ENCODE results near the gene PAX2. TPM values are rescaled to one million over a fixed set of nuclear protein-coding genes. Genes with fewer than 3 reads are reported as not detected.

Gene PAX2
- total RNA-seq, 1 donor from 2014 or later = 17.4 TPM

GRCh38 chr10:100812978-100813377, 67.6 kb downstream of the PAX2 start:
- H3K27ac Mint-ChIP-seq (ENCODE audit: unreplicated experiment) = no peak overlapping the region
- no peak for TF ChIP-seq CTCF (IDR thresholded peaks at IDR 0.05; ENCODE audit: unreplicated experiment)
- peaks cover 5% of the 10 kb centered on the region for H3K36me3 Mint-ChIP-seq (ENCODE audit: low read depth, unreplicated experiment)
- peaks cover 2% of the 10 kb centered on the region for H3K27me3 Mint-ChIP-seq (ENCODE audit: unreplicated experiment)
- H3K9me3 Mint-ChIP-seq (ENCODE audit: unreplicated experiment) = no peaks in the 10 kb centered on the region
- H3K4me3 Mint-ChIP-seq (ENCODE audit: unreplicated experiment) = no peak overlapping the region
- no peak for DNase-seq (ENCODE audit: low spot score)
- H3K4me1 Mint-ChIP-seq (ENCODE audit: unreplicated experiment) = peaks cover 46% of the 10 kb centered on the region

- Mint-ChIP-seq H3K27ac (ENCODE audit: unreplicated experiment) (peak overlapping the region; percentile 58), H3K4me1 (ENCODE audit: unreplicated experiment) (peaks cover 46% of the 10 kb centered on the region), H3K36me3 (ENCODE audit: low read depth, unreplicated experiment) (peaks cover 3% of the 10 kb centered on the region), H3K27me3 (ENCODE audit: unreplicated experiment) (no peaks in the 10 kb centered on the region), H3K4me3 (ENCODE audit: unreplicated experiment) (peak overlapping the region; percentile 59), H3K9me3 (ENCODE audit: unreplicated experiment) (no peaks in the 10 kb centered on the region)
- DNase-seq (ENCODE audit: low spot score) = no peak
- no peak for TF ChIP-seq CTCF (IDR thresholded peaks at IDR 0.05; ENCODE audit: unreplicated experiment)
Observed at GRCh38 chr10:100814751-100815474, 69.5 kb downstream of the PAX2 start.

- peaks cover 47% of the 10 kb centered on the region for H3K4me1 Mint-ChIP-seq (ENCODE audit: unreplicated experiment)
- no peaks in the 10 kb centered on the region for H3K27me3 Mint-ChIP-seq (ENCODE audit: unreplicated experiment)
- DNase-seq (ENCODE audit: low spot score) = peak; percentile 42
- H3K36me3 Mint-ChIP-seq (ENCODE audit: low read depth, unreplicated experiment) = no peaks in the 10 kb centered on the region
- no peak for TF ChIP-seq CTCF (IDR thresholded peaks at IDR 0.05; ENCODE audit: unreplicated experiment)
- no peak overlapping the region for H3K27ac Mint-ChIP-seq (ENCODE audit: unreplicated experiment)
- no peaks in the 10 kb centered on the region for H3K9me3 Mint-ChIP-seq (ENCODE audit: unreplicated experiment)
- H3K4me3 Mint-ChIP-seq (ENCODE audit: unreplicated experiment) = no peak overlapping the region
Observed at GRCh38 chr10:100816671-100817070, 71.3 kb downstream of the PAX2 start.

GRCh38 chr10:100817268-100817839, 72.0 kb downstream of the PAX2 start:
- peaks cover 47% of the 10 kb centered on the region for H3K4me1 Mint-ChIP-seq (ENCODE audit: unreplicated experiment)
- H3K36me3 Mint-ChIP-seq (ENCODE audit: low read depth, unreplicated experiment) = no peaks in the 10 kb centered on the region
- H3K27me3 Mint-ChIP-seq (ENCODE audit: unreplicated experiment) = peaks cover 2% of the 10 kb centered on the region
- no peak overlapping the region for H3K27ac Mint-ChIP-seq (ENCODE audit: unreplicated experiment)
- DNase-seq (ENCODE audit: low spot score) = peak; percentile 44
- H3K4me3 Mint-ChIP-seq (ENCODE audit: unreplicated experiment) = no peak overlapping the region
- TF ChIP-seq CTCF (IDR thresholded peaks at IDR 0.05; ENCODE audit: unreplicated experiment) = no peak
- H3K9me3 Mint-ChIP-seq (ENCODE audit: unreplicated experiment) = no peaks in the 10 kb centered on the region

GRCh38 chr10:100819424-100819823, 74.0 kb downstream of the PAX2 start:
- no peak for TF ChIP-seq CTCF (IDR thresholded peaks at IDR 0.05; ENCODE audit: unreplicated experiment)
- Mint-ChIP-seq H3K4me3 (ENCODE audit: unreplicated experiment) (no peak overlapping the region), H3K4me1 (ENCODE audit: unreplicated experiment) (peaks cover 34% of the 10 kb centered on the region), H3K27me3 (ENCODE audit: unreplicated experiment) (peaks cover 13% of the 10 kb centered on the region), H3K36me3 (ENCODE audit: low read depth, unreplicated experiment) (peaks cover 9% of the 10 kb centered on the region), H3K9me3 (ENCODE audit: unreplicated experiment) (no peaks in the 10 kb centered on the region), H3K27ac (ENCODE audit: unreplicated experiment) (no peak overlapping the region)
- DNase-seq (ENCODE audit: low spot score) = no peak
